Neural progenitor cell (in vitro differentiated cells): ENCODE measurements around the gene LRPAP1. TPM values are rescaled to one million over a fixed set of nuclear protein-coding genes. Genes with fewer than 3 reads are reported as not detected.
"Not testable (repeated sequence)": the region's sequence is repeated elsewhere in the genome, so short reads cannot be mapped to it uniquely, and the experiment has no call there.

Experiments
- DNase-seq: peaks from one replicate; pipeline ENCODE4 v3.0.0-alpha.2; 2016; ENCODE audit warnings: low spot score
- H2AFZ ChIP-seq: fragments of 200-600 bp; sonication (generic); replicated peaks from 2 replicates; pipeline ENCODE4 v1.6.1; 2016; ENCODE audit warnings: antibody characterized with exemption
- H3F3A ChIP-seq: fragments of 200-600 bp; sonication (generic); 2 replicates; pipeline ENCODE4 v1.6.1; 2016; ENCODE audit warnings: antibody characterized with exemption, low read depth
- H3K27ac ChIP-seq: fragments of 200-600 bp; sonication (generic); 2 replicates; pipeline ENCODE4 v1.5.1; 2016; ENCODE audit warnings: mild to moderate bottlenecking
- H3K27me3 ChIP-seq: fragments of 200-600 bp; sonication (generic); 2 replicates; pipeline ENCODE4 v1.6.1; 2016; ENCODE audit warnings: mild to moderate bottlenecking, moderate library complexity
- H3K36me3 ChIP-seq: fragments of 200-600 bp; sonication (generic); 2 replicates; pipeline ENCODE4 v1.5.1; 2016
- H3K4me1 ChIP-seq: fragments of 200-600 bp; sonication (generic); 2 replicates; pipeline ENCODE4 v1.6.1; 2016; ENCODE audit warnings: mixed run types
- H3K4me2 ChIP-seq: fragments of 200-600 bp; sonication (generic); 2 replicates; pipeline ENCODE4 v1.6.1; 2016
- H3K4me3 ChIP-seq: fragments of 200-600 bp; sonication (generic); 2 replicates; pipeline ENCODE4 v1.5.1; 2016
- H3K79me2 ChIP-seq: fragments of 200-600 bp; sonication (generic); 2 replicates; pipeline ENCODE4 v1.6.1; 2016; ENCODE audit warnings: low read depth
- H3K9ac ChIP-seq: fragments of 200-600 bp; sonication (generic); 2 replicates; pipeline ENCODE4 v1.6.1; 2016
- H3K9me3 ChIP-seq: fragments of 200-600 bp; sonication (generic); 2 replicates; pipeline ENCODE4 v1.5.1; 2016; ENCODE audit warnings: low read depth
- H4K20me1 ChIP-seq: fragments of 200-600 bp; sonication (generic); 2 replicates; pipeline ENCODE4 v1.6.1; 2016; ENCODE audit warnings: low read depth
- H3K27ac Mint-ChIP-seq: 3 replicates; pipeline ENCODE4 v1.8.0; 2021; ENCODE audit warnings: mixed read lengths
- H3K27me3 Mint-ChIP-seq: 2 replicates; pipeline ENCODE4 v1.8.0; 2022; ENCODE audit warnings: low read depth, mild to moderate bottlenecking, inconsistent platforms, moderate library complexity, mixed read lengths; ENCODE audit not compliant: insufficient read depth
- H3K36me3 Mint-ChIP-seq: 3 replicates; pipeline ENCODE4 v1.8.0; 2021; ENCODE audit warnings: mixed read lengths
- H3K4me1 Mint-ChIP-seq: 3 replicates; pipeline ENCODE4 v1.8.0; 2021; ENCODE audit warnings: mixed read lengths
- H3K4me3 Mint-ChIP-seq: 3 replicates; pipeline ENCODE4 v1.8.0; 2021; ENCODE audit warnings: mild to moderate bottlenecking, moderate library complexity, mixed read lengths
- H3K9me3 Mint-ChIP-seq: 3 replicates; pipeline ENCODE4 v1.8.0; 2020; ENCODE audit warnings: mixed read lengths
- CTCF ChIP-seq: fragments of 200-600 bp; sonication (generic); IDR thresholded peaks from 2 replicates; pipeline ENCODE4 v1.5.1; 2017; ENCODE audit warnings: antibody characterized with exemption, mild to moderate bottlenecking
- EZH2 ChIP-seq: fragments of 200-600 bp; sonication (generic); IDR thresholded peaks from 2 replicates; pipeline ENCODE4 v1.6.1; 2017; ENCODE audit warnings: antibody characterized with exemption, mild to moderate bottlenecking, moderate library complexity
- EZH2phosphoT487 ChIP-seq: fragments of 200-600 bp; sonication (generic); IDR thresholded peaks from 2 replicates; pipeline ENCODE4 v1.6.1; 2017; ENCODE audit warnings: antibody characterized with exemption
- total RNA-seq: library from RNA; depleted of rRNA; stranded (reverse); fragments of >200 nt; gene quantifications from 2 replicates; pipeline ENCODE4 v1.2.3, GENCODE V29; 2015; ENCODE audit warnings: low replicate concordance

Gene LRPAP1
- total RNA-seq, 1 donor from 2014 or later = 48.3 TPM

GRCh38 chr4:3513807-3514206 is 18.4 kb downstream of the LRPAP1 start:
- Mint-ChIP-seq H3K9me3 (no peaks in the 10 kb centered on the region), H3K4me1 (no peaks in the 10 kb centered on the region), H3K27ac (no peak overlapping the region)

GRCh38 chr4:3512719-3513118 is 19.5 kb downstream of the LRPAP1 start:
- H2AFZ ChIP-seq = no peak overlapping the region
- H3K27ac ChIP-seq = no peak overlapping the region
- no peaks in the 10 kb centered on the region for H3K27me3 ChIP-seq
- Mint-ChIP-seq H3K27me3 (peaks cover 3% of the 10 kb centered on the region), H3K4me1 (no peaks in the 10 kb centered on the region), H3K27ac (no peak overlapping the region), H3K4me3 (no peak overlapping the region), H3K9me3 (no peaks in the 10 kb centered on the region), H3K36me3 (peaks cover 43% of the 10 kb centered on the region)
- H3K36me3 ChIP-seq = peaks cover under 1% of the 10 kb centered on the region
- DNase-seq = no peak
- H4K20me1 ChIP-seq = peaks cover 30% of the 10 kb centered on the region
- no peaks in the 10 kb centered on the region for H3K9me3 ChIP-seq
- no peaks in the 10 kb centered on the region for H3K4me1 ChIP-seq
- no peak overlapping the region for H3K9ac ChIP-seq
- no peaks in the 10 kb centered on the region for H3K79me2 ChIP-seq
- H3F3A ChIP-seq = no peaks in the 10 kb centered on the region
- H3K4me3 ChIP-seq = no peak overlapping the region
- no peak overlapping the region for H3K4me2 ChIP-seq
- no peak for TF ChIP-seq EZH2phosphoT487
- no peak for TF ChIP-seq CTCF
- TF ChIP-seq EZH2 = no peak

More at GRCh38 chr4:3513807-3514206, 18.4 kb downstream of the LRPAP1 start:
- Histone ChIP-seq H3K4me1 (no peaks in the 10 kb centered on the region), H3K79me2 (no peaks in the 10 kb centered on the region), H3K36me3 (no peaks in the 10 kb centered on the region), H3K4me3 (no peak overlapping the region), H3F3A (no peaks in the 10 kb centered on the region), H3K4me2 (no peak overlapping the region), H3K27ac (no peak overlapping the region), H2AFZ (no peak overlapping the region), H3K9me3 (no peaks in the 10 kb centered on the region), H3K27me3 (no peaks in the 10 kb centered on the region), H3K9ac (no peak overlapping the region), H4K20me1 (peaks cover 24% of the 10 kb centered on the region)
- TF ChIP-seq EZH2 = no peak
- no peak for TF ChIP-seq CTCF
- TF ChIP-seq EZH2phosphoT487 = no peak
- no peak overlapping the region for H3K4me3 Mint-ChIP-seq
- H3K27me3 Mint-ChIP-seq = no peaks in the 10 kb centered on the region
- H3K36me3 Mint-ChIP-seq = peaks cover 36% of the 10 kb centered on the region
- no peak for DNase-seq

- Histone ChIP-seq H3F3A (no peaks in the 10 kb centered on the region), H3K4me1 (no peaks in the 10 kb centered on the region), H3K27ac (no peak overlapping the region), H4K20me1 (peaks cover 33% of the 10 kb centered on the region), H3K4me2 (no peak overlapping the region), H2AFZ (no peak overlapping the region), H3K79me2 (no peaks in the 10 kb centered on the region), H3K27me3 (no peaks in the 10 kb centered on the region), H3K9me3 (no peaks in the 10 kb centered on the region), H3K36me3 (peaks cover 3% of the 10 kb centered on the region), H3K4me3 (no peak overlapping the region), H3K9ac (no peak overlapping the region)
- H3K4me3 Mint-ChIP-seq = no peak overlapping the region
- no peak for TF ChIP-seq EZH2
- no peak for TF ChIP-seq EZH2phosphoT487
- no peak for TF ChIP-seq CTCF
- DNase-seq = no peak
- H3K27me3 Mint-ChIP-seq = peaks cover 3% of the 10 kb centered on the region
- no peaks in the 10 kb centered on the region for H3K9me3 Mint-ChIP-seq
- peaks cover 41% of the 10 kb centered on the region for H3K36me3 Mint-ChIP-seq
- no peak overlapping the region for H3K27ac Mint-ChIP-seq
- no peaks in the 10 kb centered on the region for H3K4me1 Mint-ChIP-seq
Measured at GRCh38 chr4:3512279-3512678, 19.9 kb downstream of the LRPAP1 start.

GRCh38 chr4:3511601-3512000 is 20.6 kb downstream of the LRPAP1 start:
- not testable (repeated sequence) for H3K4me3 Mint-ChIP-seq, H3K9me3 Mint-ChIP-seq, H3K36me3 ChIP-seq, H3K4me2 ChIP-seq, H3K27me3 Mint-ChIP-seq, H3K79me2 ChIP-seq, H3K9ac ChIP-seq, H3K27ac ChIP-seq, DNase-seq, H3K27me3 ChIP-seq, H3K27ac Mint-ChIP-seq, H3K9me3 ChIP-seq, H3K4me3 ChIP-seq, H3K4me1 ChIP-seq, H2AFZ ChIP-seq, H3F3A ChIP-seq, H3K4me1 Mint-ChIP-seq
- peaks cover 38% of the 10 kb centered on the region for H4K20me1 ChIP-seq
- H3K36me3 Mint-ChIP-seq = peaks cover 40% of the 10 kb centered on the region
